Bronchial epithelial cell (primary cell): ENCODE results near the gene BFAR. TPM values are rescaled to one million over a fixed set of nuclear protein-coding genes. Genes with fewer than 3 reads are reported as not detected.

Experiments used
- DNase-seq: peaks from one replicate; pipeline ENCODE4 v3.0.0-alpha.2; 2010; ENCODE audit warnings: low read depth
- FAIRE-seq: peaks from 2 replicates; lab custom pipeline; 2011; peaks lifted over from hg19 to GRCh38; lab: Jason Lieb, UNC
- H3K27me3 ChIP-seq: 2 replicates; pipeline ENCODE4 v1.5.1; 2011; ENCODE audit warnings: low read length; ENCODE audit not compliant: control insufficient read depth, insufficient read depth
- H3K36me3 ChIP-seq: 2 replicates; pipeline ENCODE4 v1.5.1; 2011; ENCODE audit warnings: low read length; ENCODE audit not compliant: control insufficient read depth, insufficient read depth
- H3K4me3 ChIP-seq: 2 replicates; pipeline ENCODE4 v1.5.1; 2011; ENCODE audit warnings: mild to moderate bottlenecking, low read depth, low read length, control low read depth
- total RNA-seq: library from RNA; depleted of rRNA; stranded (reverse); fragments of >200 nt; gene quantifications from 2 replicates; pipeline ENCODE4 v1.2.1, GENCODE V29; 2014
- TF ChIP-seq, protein P1 (sequence below): IDR thresholded peaks from 2 replicates; pipeline ENCODE4 v1.5.1; 2011; ENCODE audit warnings: mild to moderate bottlenecking, moderate library complexity, low read length, control low read depth, inconsistent platforms; ENCODE audit not compliant: insufficient read depth, severe bottlenecking

The BFAR gene
- total RNA-seq, 1 donor from 2014 or later, result 50.5 TPM

DNA sequence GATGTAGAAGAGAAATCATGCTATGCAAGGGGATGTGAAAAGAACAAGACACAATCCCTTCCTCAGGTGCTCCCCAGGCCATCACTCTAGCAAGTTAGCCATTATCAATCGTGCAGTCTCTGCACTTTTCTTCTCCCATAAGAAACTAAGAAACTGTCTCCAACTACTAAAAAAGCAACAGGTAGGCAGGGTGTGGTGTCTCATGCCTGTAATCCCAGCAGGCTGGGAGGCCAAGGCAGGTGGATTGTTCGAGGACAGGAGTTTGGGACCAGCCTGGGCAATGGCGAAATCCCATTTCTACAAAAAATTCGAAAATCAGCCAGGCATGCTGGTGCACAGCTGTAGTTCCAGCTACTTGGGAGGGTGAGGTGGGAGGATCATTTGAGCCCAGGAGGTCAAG, 16.5 kb upstream of the BFAR start:
- Histone ChIP-seq H3K27me3 (no peaks in the 10 kb centered on the region), H3K4me3 (no peak overlapping the region), H3K36me3 (peaks cover 5% of the 10 kb centered on the region)
- TF ChIP-seq, protein P1, sequence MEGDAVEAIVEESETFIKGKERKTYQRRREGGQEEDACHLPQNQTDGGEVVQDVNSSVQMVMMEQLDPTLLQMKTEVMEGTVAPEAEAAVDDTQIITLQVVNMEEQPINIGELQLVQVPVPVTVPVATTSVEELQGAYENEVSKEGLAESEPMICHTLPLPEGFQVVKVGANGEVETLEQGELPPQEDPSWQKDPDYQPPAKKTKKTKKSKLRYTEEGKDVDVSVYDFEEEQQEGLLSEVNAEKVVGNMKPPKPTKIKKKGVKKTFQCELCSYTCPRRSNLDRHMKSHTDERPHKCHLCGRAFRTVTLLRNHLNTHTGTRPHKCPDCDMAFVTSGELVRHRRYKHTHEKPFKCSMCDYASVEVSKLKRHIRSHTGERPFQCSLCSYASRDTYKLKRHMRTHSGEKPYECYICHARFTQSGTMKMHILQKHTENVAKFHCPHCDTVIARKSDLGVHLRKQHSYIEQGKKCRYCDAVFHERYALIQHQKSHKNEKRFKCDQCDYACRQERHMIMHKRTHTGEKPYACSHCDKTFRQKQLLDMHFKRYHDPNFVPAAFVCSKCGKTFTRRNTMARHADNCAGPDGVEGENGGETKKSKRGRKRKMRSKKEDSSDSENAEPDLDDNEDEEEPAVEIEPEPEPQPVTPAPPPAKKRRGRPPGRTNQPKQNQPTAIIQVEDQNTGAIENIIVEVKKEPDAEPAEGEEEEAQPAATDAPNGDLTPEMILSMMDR, result no peak
- no peak for DNase-seq
- FAIRE-seq, result no peak

DNA sequence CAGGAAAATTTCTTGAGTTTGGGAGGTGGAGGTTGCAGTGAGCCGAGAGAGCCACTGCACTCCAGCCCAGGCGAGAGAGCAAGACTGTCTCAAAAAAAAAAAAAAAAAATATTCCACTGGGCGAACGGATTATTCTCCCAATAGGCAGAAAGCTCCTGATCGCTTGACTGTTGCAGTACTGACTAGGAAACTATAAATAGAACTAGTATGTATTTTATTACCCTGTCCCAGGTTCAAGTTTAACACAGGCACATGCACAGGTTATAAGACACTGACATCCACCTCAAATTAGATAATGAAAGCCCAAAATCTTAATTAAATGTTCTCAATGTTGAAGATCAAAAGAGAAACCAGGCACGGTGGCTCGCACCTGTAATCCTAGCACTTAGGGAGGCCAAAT, 14.2 kb upstream of the BFAR start:
- no peak overlapping the region for H3K4me3 ChIP-seq
- TF ChIP-seq, protein P1, result no peak
- no peak for FAIRE-seq
- H3K27me3 ChIP-seq, result no peaks in the 10 kb centered on the region
- DNase-seq, result no peak
- H3K36me3 ChIP-seq, result peaks cover 7% of the 10 kb centered on the region

DNA sequence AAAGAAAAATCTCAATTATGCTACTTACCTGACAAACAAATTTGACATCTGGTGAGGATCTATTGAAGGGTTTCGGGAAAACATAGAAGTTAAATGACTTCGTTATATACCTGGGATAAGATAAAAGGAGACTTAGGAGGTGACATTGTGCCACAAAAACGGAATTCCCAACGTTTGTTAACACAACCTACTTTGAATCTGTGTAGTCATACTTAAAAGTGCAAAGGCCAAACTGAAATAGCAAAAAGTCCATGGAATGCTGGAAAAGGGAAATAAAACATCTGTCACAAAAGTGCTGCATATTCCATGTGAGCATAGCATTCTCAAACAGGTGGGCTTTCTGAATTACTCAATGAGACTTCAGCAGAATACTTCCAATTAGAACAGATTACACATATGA, 5.7 kb upstream of the BFAR start:
- DNase-seq, result no peak
- Histone ChIP-seq H3K36me3 (peaks cover 5% of the 10 kb centered on the region), H3K4me3 (no peak overlapping the region), H3K27me3 (no peaks in the 10 kb centered on the region)
- TF ChIP-seq, protein P1, result no peak
- no peak for FAIRE-seq

DNA sequence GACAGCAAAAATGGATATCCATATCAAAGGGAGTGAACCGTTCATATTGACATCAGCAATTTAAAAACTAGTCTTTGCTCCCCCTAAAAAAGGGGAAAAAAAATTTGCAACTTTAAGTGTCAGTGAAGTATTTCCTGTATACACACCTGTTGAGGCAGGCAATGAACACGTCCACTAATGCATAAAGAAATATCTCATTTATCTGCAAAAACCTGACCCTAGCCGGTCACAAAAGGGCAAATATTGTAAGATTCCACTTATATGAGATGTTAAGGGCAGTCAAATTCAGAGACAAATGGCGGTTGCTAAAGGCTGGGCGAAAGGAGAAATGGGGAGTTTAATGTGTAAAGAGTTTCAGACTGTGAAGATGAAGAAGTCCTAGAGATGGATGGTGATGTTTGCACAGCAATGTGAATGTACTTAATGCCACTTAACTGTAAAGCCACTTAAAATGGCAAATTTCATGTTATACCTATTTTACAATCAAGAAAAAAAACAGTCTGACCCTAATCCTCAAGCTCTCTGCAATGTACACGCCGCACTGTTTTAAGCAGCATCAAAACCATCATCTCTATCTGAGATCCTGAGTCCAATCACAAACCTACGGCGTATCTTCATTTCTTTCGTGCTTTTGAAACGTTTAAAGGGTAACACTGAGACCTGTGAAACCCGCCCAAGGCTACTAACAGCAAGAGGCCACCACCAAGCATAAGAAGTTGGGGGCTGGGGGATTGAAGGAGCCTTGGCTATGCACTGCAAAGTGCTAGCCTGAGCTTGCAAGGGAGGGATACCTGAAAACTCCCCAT, 3.7 kb upstream of the BFAR start:
- TF ChIP-seq, protein P1, result no peak
- no peak for FAIRE-seq
- H3K27me3 ChIP-seq, result no peaks in the 10 kb centered on the region
- H3K36me3 ChIP-seq, result peaks cover 3% of the 10 kb centered on the region
- DNase-seq, result no peak
- H3K4me3 ChIP-seq, result peak overlapping the region; percentile 94

DNA sequence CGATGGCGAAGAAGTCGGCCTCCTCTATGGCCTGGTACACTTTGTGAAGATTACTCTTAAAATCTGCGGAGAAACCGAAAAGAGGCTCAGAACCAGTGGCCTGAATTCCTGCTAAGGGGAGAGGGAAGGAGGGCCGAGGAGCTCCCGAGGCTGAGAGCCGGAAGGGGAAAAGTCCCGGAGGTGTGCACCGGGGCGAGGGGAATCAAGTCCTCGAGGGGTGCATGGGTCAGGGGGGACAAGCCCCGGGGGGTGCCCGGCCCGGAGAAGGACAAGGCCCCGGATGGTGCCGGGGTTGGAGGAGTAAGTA, 3.2 kb upstream of the BFAR start:
- no peak for FAIRE-seq
- Histone ChIP-seq H3K36me3 (peaks cover 3% of the 10 kb centered on the region), H3K4me3 (peak overlapping the region; percentile 94), H3K27me3 (no peaks in the 10 kb centered on the region)
- TF ChIP-seq, protein P1, result no peak
- no peak for DNase-seq
